ENCODE results near the gene HIGD1B.

The HIGD1B gene

GRCh38 chr17:44828919-44829522, 18.7 kb upstream of the HIGD1B start:
- H3K27ac Mint-ChIP-seq: no peak overlapping the region
- peaks cover 12% of the 10 kb centered on the region for H3K4me1 Mint-ChIP-seq (ENCODE audit: low read depth)
- peak overlapping the region; percentile 83 for H3K4me3 Mint-ChIP-seq
- peaks cover 23% of the 10 kb centered on the region for H3K27me3 Mint-ChIP-seq
- H3K36me3 Mint-ChIP-seq: no peaks in the 10 kb centered on the region
- H3K9me3 Mint-ChIP-seq (ENCODE audit: low read depth): no peaks in the 10 kb centered on the region

GRCh38 chr17:44829523-44830358, 17.9 kb upstream of the HIGD1B start, which contains the start of gene GJC1:
TSS of gene GJC1 (minus strand) at chr17:44830287. CDS start at chr17:44805817, 24,470 bp downstream.
- peak within 1 kb of the TSS; percentile 83 for H3K4me3 Mint-ChIP-seq

GRCh38 chr17:44830359-44831288, 17.1 kb upstream of the HIGD1B start:
- no peaks in the 10 kb centered on the region for H3K36me3 Mint-ChIP-seq

More at GRCh38 chr17:44829523-44830358, 17.9 kb upstream of the HIGD1B start, which contains the start of gene GJC1:
- H3K27ac Mint-ChIP-seq: no peak within 1 kb of the TSS
- H3K36me3 Mint-ChIP-seq: no peaks in the 10 kb centered on the region
- H3K9me3 Mint-ChIP-seq (ENCODE audit: low read depth): no peaks in the 10 kb centered on the region
- H3K4me1 Mint-ChIP-seq (ENCODE audit: low read depth): peaks cover 12% of the 10 kb centered on the region
- H3K27me3 Mint-ChIP-seq: peaks cover 23% of the 10 kb centered on the region

GRCh38 chr17:44831371-44831770, 16.3 kb upstream of the HIGD1B start:
- no peak overlapping the region for H3K4me3 Mint-ChIP-seq
- H3K27ac Mint-ChIP-seq: no peak overlapping the region
- H3K27me3 Mint-ChIP-seq: peaks cover 23% of the 10 kb centered on the region

More at GRCh38 chr17:44830359-44831288, 17.1 kb upstream of the HIGD1B start:
- H3K9me3 Mint-ChIP-seq (ENCODE audit: low read depth): no peaks in the 10 kb centered on the region
- peak overlapping the region; percentile 78 for H3K4me3 Mint-ChIP-seq
- H3K4me1 Mint-ChIP-seq (ENCODE audit: low read depth): peaks cover 12% of the 10 kb centered on the region
- H3K27me3 Mint-ChIP-seq: peaks cover 23% of the 10 kb centered on the region
- no peak overlapping the region for H3K27ac Mint-ChIP-seq

DNA sequence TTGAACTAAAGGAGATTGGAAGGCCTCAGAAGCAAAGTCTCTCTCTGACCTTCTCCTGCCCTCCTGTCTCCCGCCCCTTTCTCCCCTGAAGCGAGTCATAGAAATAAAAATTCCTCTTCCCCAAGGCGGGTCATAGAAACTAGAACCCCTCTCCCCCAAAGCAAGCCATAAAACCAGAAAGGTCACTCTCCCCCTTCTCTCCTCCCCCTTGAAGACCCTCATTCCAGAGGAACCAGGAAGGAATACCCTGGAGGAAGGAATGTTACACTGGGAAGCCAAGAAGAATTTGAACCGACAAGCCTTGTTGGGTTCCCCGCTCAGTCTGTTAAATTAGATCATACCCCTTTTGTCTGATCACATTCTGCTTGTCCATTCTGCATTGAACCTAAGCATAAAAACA, 14.9 kb upstream of the HIGD1B start:
- H3K4me1 Mint-ChIP-seq (ENCODE audit: low read depth): peaks cover 12% of the 10 kb centered on the region
- no peak overlapping the region for H3K27ac Mint-ChIP-seq
- peaks cover 13% of the 10 kb centered on the region for H3K27me3 Mint-ChIP-seq
- no peaks in the 10 kb centered on the region for H3K9me3 Mint-ChIP-seq (ENCODE audit: low read depth)
- no peaks in the 10 kb centered on the region for H3K36me3 Mint-ChIP-seq
- no peak overlapping the region for H3K4me3 Mint-ChIP-seq

More at GRCh38 chr17:44831371-44831770, 16.3 kb upstream of the HIGD1B start:
- Mint-ChIP-seq H3K9me3 (ENCODE audit: low read depth) (no peaks in the 10 kb centered on the region), H3K36me3 (no peaks in the 10 kb centered on the region), H3K4me1 (ENCODE audit: low read depth) (peaks cover 12% of the 10 kb centered on the region)

DNA sequence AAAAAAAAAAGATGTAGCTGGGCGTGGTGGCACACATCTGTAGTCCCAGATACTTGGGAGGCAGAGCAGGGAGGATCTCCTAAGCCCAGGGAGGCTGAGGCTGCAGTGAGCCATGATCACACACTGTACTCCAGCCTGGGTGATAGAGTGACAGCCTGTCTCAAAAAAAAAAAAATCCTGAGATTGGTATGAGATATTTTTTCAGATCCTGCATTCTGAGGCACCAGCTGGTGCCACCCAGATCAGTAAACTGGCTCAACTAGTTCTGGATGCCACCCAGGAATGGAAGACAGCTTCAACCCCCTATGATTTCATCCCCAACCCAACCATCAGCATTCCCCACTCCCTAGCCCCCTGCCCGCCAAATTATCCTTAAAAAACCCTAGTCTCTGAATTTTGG, 10.5 kb upstream of the HIGD1B start:
- no peak overlapping the region for H3K4me3 Mint-ChIP-seq
- no peaks in the 10 kb centered on the region for H3K36me3 Mint-ChIP-seq
- H3K27ac Mint-ChIP-seq: no peak overlapping the region
- no peaks in the 10 kb centered on the region for H3K9me3 Mint-ChIP-seq (ENCODE audit: low read depth)
- H3K27me3 Mint-ChIP-seq: peaks cover 2% of the 10 kb centered on the region
- peaks cover 4% of the 10 kb centered on the region for H3K4me1 Mint-ChIP-seq (ENCODE audit: low read depth)

DNA sequence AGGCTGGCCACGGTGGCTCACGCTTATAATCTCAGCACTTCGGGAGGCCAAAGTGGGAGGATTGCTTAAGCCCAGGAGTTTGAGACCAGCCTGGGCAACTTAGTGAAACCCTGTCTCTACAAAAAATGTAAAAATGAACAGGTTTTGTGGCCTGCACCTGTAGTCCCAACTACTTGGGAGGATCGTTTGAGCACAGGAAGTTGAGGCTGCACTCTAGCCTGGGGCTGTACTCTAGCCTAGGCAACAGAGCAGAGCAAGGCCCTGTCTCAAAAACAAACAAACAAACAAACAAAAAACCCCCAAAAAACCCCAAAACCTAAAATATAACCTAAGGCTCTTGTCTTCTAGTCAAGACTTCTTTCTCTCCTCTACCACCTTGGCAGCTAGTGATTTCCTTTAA, 7.4 kb upstream of the HIGD1B start:
- Mint-ChIP-seq H3K27me3 (no peaks in the 10 kb centered on the region), H3K4me1 (ENCODE audit: low read depth) (peaks cover 6% of the 10 kb centered on the region), H3K9me3 (ENCODE audit: low read depth) (no peaks in the 10 kb centered on the region), H3K36me3 (no peaks in the 10 kb centered on the region), H3K4me3 (no peak overlapping the region), H3K27ac (no peak overlapping the region)

DNA sequence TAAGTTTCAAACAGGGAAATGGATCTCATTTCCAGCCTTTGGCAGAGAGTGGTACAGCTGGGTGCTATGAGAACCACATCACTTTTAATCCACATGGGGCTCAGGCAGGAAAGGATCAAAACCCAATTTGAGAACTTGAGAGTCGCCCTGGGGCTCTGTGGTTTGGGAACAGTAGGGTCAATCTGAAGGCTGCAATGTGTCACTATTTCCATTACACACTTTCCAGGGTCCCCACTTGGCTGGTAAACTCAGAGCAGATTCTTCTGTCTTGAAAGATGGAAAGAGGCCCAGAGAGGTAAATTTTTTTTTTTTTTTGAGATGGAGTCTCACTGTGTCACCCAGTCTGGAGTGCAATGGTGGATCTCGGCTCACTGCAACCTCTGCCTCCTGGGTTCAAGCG, 6.7 kb upstream of the HIGD1B start:
- H3K27me3 Mint-ChIP-seq: no peaks in the 10 kb centered on the region
- H3K9me3 Mint-ChIP-seq (ENCODE audit: low read depth): no peaks in the 10 kb centered on the region
- no peaks in the 10 kb centered on the region for H3K36me3 Mint-ChIP-seq
- H3K27ac Mint-ChIP-seq: no peak overlapping the region
- no peak overlapping the region for H3K4me3 Mint-ChIP-seq
- H3K4me1 Mint-ChIP-seq (ENCODE audit: low read depth): peaks cover 6% of the 10 kb centered on the region

GRCh38 chr17:44842748-44843147, 4.9 kb upstream of the HIGD1B start:
- Mint-ChIP-seq H3K9me3 (ENCODE audit: low read depth) (no peaks in the 10 kb centered on the region), H3K4me3 (no peak overlapping the region), H3K36me3 (no peaks in the 10 kb centered on the region), H3K4me1 (ENCODE audit: low read depth) (peaks cover 6% of the 10 kb centered on the region), H3K27ac (no peak overlapping the region), H3K27me3 (no peaks in the 10 kb centered on the region)

GRCh38 chr17:44844390-44844830, 3.3 kb upstream of the HIGD1B start:
- Mint-ChIP-seq H3K4me1 (ENCODE audit: low read depth) (peaks cover 6% of the 10 kb centered on the region), H3K9me3 (ENCODE audit: low read depth) (no peaks in the 10 kb centered on the region), H3K36me3 (no peaks in the 10 kb centered on the region), H3K27ac (no peak overlapping the region), H3K27me3 (no peaks in the 10 kb centered on the region), H3K4me3 (no peak overlapping the region)

- Mint-ChIP-seq H3K4me3 (no peak overlapping the region), H3K4me1 (ENCODE audit: low read depth) (peaks cover 2% of the 10 kb centered on the region), H3K36me3 (no peaks in the 10 kb centered on the region), H3K9me3 (ENCODE audit: low read depth) (no peaks in the 10 kb centered on the region), H3K27ac (no peak overlapping the region), H3K27me3 (no peaks in the 10 kb centered on the region)
Measured at GRCh38 chr17:44846206-44846605, 1.5 kb upstream of the HIGD1B start.

DNA sequence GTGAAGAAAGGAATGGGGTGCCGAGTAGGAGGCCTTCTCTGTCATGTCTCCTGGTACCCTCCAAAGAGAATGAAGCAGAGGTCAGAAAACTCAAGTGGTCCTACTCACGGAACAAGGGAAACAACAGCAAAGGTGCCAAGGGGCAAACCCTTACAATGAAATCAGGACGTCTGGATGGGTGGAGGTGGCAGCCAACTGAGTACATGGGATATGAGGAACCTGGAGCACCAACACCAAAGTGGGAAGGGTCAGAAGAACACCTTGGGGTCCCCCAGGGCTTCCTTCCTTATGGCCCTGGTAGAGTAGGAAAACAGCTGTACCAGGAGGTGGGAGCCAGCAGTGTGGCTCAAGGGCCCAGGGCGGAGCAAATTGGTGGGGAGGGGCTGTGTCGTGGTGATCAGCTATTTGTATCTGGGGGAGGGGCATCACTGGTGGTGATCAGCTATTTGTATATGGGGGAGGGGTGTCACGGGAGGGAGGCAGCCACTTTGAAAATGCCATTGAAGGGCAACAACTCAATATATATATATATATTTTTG, 643 bp downstream of the HIGD1B start:
- Mint-ChIP-seq H3K27me3 (no peaks in the 10 kb centered on the region), H3K36me3 (no peaks in the 10 kb centered on the region), H3K9me3 (ENCODE audit: low read depth) (no peaks in the 10 kb centered on the region), H3K4me1 (ENCODE audit: low read depth) (no peaks in the 10 kb centered on the region), H3K27ac (no peak overlapping the region), H3K4me3 (no peak overlapping the region)

- H3K4me3 Mint-ChIP-seq: no peak overlapping the region
- H3K9me3 Mint-ChIP-seq (ENCODE audit: low read depth): no peaks in the 10 kb centered on the region
- H3K27ac Mint-ChIP-seq: no peak overlapping the region
- H3K27me3 Mint-ChIP-seq: no peaks in the 10 kb centered on the region
- H3K4me1 Mint-ChIP-seq (ENCODE audit: low read depth): no peaks in the 10 kb centered on the region
- no peaks in the 10 kb centered on the region for H3K36me3 Mint-ChIP-seq
Measured at GRCh38 chr17:44848961-44849489, 1.3 kb downstream of the HIGD1B start.

DNA sequence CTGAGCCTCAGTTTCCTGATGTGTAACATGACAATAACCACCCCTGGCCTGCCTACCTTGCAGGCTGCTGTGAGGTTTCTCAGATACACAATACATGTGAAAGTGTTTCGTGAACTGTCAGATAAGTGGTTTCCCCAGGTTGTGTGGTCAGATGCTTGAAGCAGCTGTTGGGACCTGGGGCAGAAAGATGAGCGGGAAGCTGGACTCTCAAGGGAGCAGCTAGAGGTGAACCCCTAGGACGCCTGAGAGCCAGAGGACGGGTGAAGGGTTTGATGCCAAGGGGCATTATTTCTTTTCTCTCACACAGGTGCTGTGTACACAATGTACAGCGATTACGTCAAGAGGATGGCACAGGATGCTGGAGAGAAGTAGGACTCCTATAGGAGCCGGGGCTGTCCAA, 2.3 kb downstream of the HIGD1B start:
- no peaks in the 10 kb centered on the region for H3K27me3 Mint-ChIP-seq
- H3K4me3 Mint-ChIP-seq: no peak overlapping the region
- H3K9me3 Mint-ChIP-seq (ENCODE audit: low read depth): no peaks in the 10 kb centered on the region
- no peak overlapping the region for H3K27ac Mint-ChIP-seq
- no peaks in the 10 kb centered on the region for H3K4me1 Mint-ChIP-seq (ENCODE audit: low read depth)
- H3K36me3 Mint-ChIP-seq: no peaks in the 10 kb centered on the region

Data from activated naive CD8-positive, alpha-beta T cell (primary cell).